Endothelial cell of umbilical vein (primary cell): ENCODE results near the gene ZNF398. TPM values are rescaled to one million over a fixed set of nuclear protein-coding genes. Genes with fewer than 3 reads are reported as not detected.

Experiments used
- BruUV-seq: library from RNA; stranded (reverse); fragments of 400-500 nt; replicated peaks from 2 replicates; lab custom pipeline; 2021; lab: Mats Ljungman, UMichigan
- CTCF ChIA-PET: fragments of 300-600, 350-600 bp; sonication (Branson Sonifier 250); formaldehyde crosslinking; loops from one replicate; lab custom pipeline; 2021; ENCODE audit warnings: antibody characterized with exemption, inconsistent platforms; lab: Charles Lee
- POLR2A ChIA-PET: fragments of 300-600, 350-600 bp; sonication (Branson Sonifier 250); formaldehyde crosslinking; loops from one replicate; lab custom pipeline; 2021; ENCODE audit warnings: antibody characterized with exemption, inconsistent platforms; lab: Charles Lee
- DNase-seq: peaks from one replicate; pipeline ENCODE4 v3.0.0-alpha.2; 2011; ENCODE audit warnings: low read depth, low spot score
- FAIRE-seq: peaks from 2 replicates; lab custom pipeline; 2011; peaks lifted over from hg19 to GRCh38; lab: Jason Lieb, UNC
- H2AFZ ChIP-seq: 2 replicates; pipeline ENCODE4 v1.6.0; 2012; ENCODE audit warnings: low read depth, low read length, control low read depth, inconsistent platforms
- H3K27ac ChIP-seq: 2 replicates; pipeline ENCODE4 v1.5.1; 2011; ENCODE audit warnings: low read depth, mild to moderate bottlenecking, control low read depth, low read length, moderate library complexity; ENCODE audit not compliant: insufficient read depth
- H3K27me3 ChIP-seq, 2 experiments: 2 replicates each; pipeline versions ENCODE4 v1.6.0 to v1.6.1; 2011; ENCODE audit warnings: low read length in 2 of 2, mixed read lengths in 1 of 2; ENCODE audit not compliant: control insufficient read depth in 2 of 2, insufficient read depth in 2 of 2
- H3K36me3 ChIP-seq, 2 experiments: 2 replicates in 1 of 2; 3 replicates in 1 of 2; pipeline ENCODE4 v1.5.1; 2011; ENCODE audit warnings: low read length in 2 of 2, mild to moderate bottlenecking in 1 of 2, moderate library complexity in 1 of 2; ENCODE audit not compliant: control insufficient read depth in 2 of 2, insufficient read depth in 2 of 2; ENCODE audit errors: extremely low read depth in 1 of 2
- H3K4me1 ChIP-seq: 3 replicates; pipeline ENCODE4 v1.5.1; 2011; ENCODE audit warnings: mild to moderate bottlenecking, low read length; ENCODE audit not compliant: control insufficient read depth, insufficient read depth; ENCODE audit errors: extremely low read depth
- H3K4me2 ChIP-seq: 2 replicates; pipeline ENCODE4 v1.6.1; 2011; ENCODE audit warnings: low read length, control low read depth, mixed read lengths; ENCODE audit not compliant: insufficient read depth
- H3K4me3 ChIP-seq, 3 experiments: fragments of 200-600 bp in 1 of 3; sonication (generic), shearing (Covaris generic) in 1 of 3; replicated peaks in 1 of 3; 2 replicates each; pipeline ENCODE4 v1.5.1; 2011 to 2016; ENCODE audit warnings: control low read depth in 3 of 3, low read length in 3 of 3, mild to moderate bottlenecking in 2 of 3, inconsistent platforms in 1 of 3, low read depth in 1 of 3, moderate library complexity in 1 of 3; ENCODE audit not compliant: insufficient read depth in 1 of 3
- H3K79me2 ChIP-seq: 2 replicates; pipeline ENCODE4 v1.6.0; 2012; ENCODE audit warnings: low read length, inconsistent platforms; ENCODE audit not compliant: control insufficient read depth, insufficient read depth
- H3K9ac ChIP-seq: replicated peaks from 2 replicates; pipeline ENCODE3; 2011; ENCODE audit warnings: low read length, control low read depth; ENCODE audit not compliant: insufficient read depth; ENCODE audit errors: extremely low read depth
- H3K9me1 ChIP-seq: replicated peaks from 3 replicates; pipeline ENCODE4 v1.6.0; 2011; ENCODE audit warnings: mild to moderate bottlenecking, low read length; ENCODE audit not compliant: control insufficient read depth, insufficient read depth; ENCODE audit errors: extremely low read depth
- H3K9me3 ChIP-seq: replicated peaks from 2 replicates; pipeline ENCODE4 v1.5.1; 2012; ENCODE audit warnings: low read length, inconsistent platforms; ENCODE audit not compliant: control insufficient read depth, insufficient read depth
- H4K20me1 ChIP-seq: replicated peaks from 2 replicates; pipeline ENCODE3; 2011; ENCODE audit warnings: mild to moderate bottlenecking, low read length; ENCODE audit not compliant: control insufficient read depth, insufficient read depth; ENCODE audit errors: extremely low read depth
- EZH2 ChIP-seq: IDR thresholded peaks from 2 replicates; pipeline ENCODE4 v1.6.1; 2012; ENCODE audit warnings: borderline replicate concordance, low read depth, mild to moderate bottlenecking, moderate library complexity, low read length, inconsistent platforms; ENCODE audit not compliant: severe bottlenecking
- FOS ChIP-seq: IDR thresholded peaks from 2 replicates; pipeline ENCODE4 v1.6.1; 2011; ENCODE audit warnings: mild to moderate bottlenecking, low read length, moderate library complexity, borderline replicate concordance; ENCODE audit not compliant: insufficient read depth
- GATA2 ChIP-seq: IDR thresholded peaks from 2 replicates; pipeline ENCODE4 v1.7.0; 2011; ENCODE audit warnings: low read depth, mild to moderate bottlenecking, moderate library complexity, mixed read lengths, low read length; ENCODE audit not compliant: insufficient read length, insufficient read depth
- JUN ChIP-seq: IDR thresholded peaks from 2 replicates; pipeline ENCODE4 v1.6.1; 2011; ENCODE audit warnings: borderline replicate concordance, low read depth; ENCODE audit not compliant: insufficient read length, insufficient read depth
- MYC ChIP-seq: IDR thresholded peaks from one replicate; pipeline ENCODE4 v1.6.1; 2011; ENCODE audit warnings: mild to moderate bottlenecking, low read depth, low read length
- POLR2A ChIP-seq: IDR thresholded peaks from 2 replicates; pipeline ENCODE4 v1.6.1; 2012; ENCODE audit warnings: low read depth, mild to moderate bottlenecking, control low read depth, low read length
- POLR2AphosphoS5 ChIP-seq: IDR thresholded peaks from 2 replicates; pipeline ENCODE4 v1.6.1; 2012; ENCODE audit warnings: low read depth, mild to moderate bottlenecking, control low read depth, low read length, moderate library complexity; ENCODE audit not compliant: insufficient read depth
- dilution Hi-C: fragments of 300-500 bp; cut with MboI; formaldehyde crosslinking; loops from one replicate; pipeline ENCODE4 v1.15.0; 2019; ENCODE audit warnings: low sequenced_read_pairs; ENCODE audit not compliant: extremely low pct_ligation_motif_present
- intact Hi-C: fragments of 100-400 bp; cut with micrococcal nuclease; formaldehyde crosslinking; loops from one replicate; pipeline ENCODE4 v1.10.0; 2022
- polyA plus RNA-seq, 4 experiments: library from polyadenylated mRNA; depleted of rRNA in 3 of 4; stranded (reverse) in 3 of 4; unstranded in 1 of 4; fragments of >200 nt; gene quantifications; 2 replicates each; pipeline versions ENCODE4 v1.2.1 to v1.2.3, GENCODE V29; 2011 to 2012; ENCODE audit warnings: missing spikeins in 1 of 4
- total RNA-seq: library from RNA; stranded (reverse); gene quantifications from 2 replicates; pipeline ENCODE4 v1.2.3, GENCODE V29; 2021
- TF ChIP-seq, protein P1 (sequence below), 2 donors: IDR thresholded peaks; 1 replicate in 1 of 2; 2 replicates in 1 of 2; pipeline ENCODE4 v1.5.1; 2011; ENCODE audit warnings: low read length in 2 of 2, mild to moderate bottlenecking in 2 of 2, moderate library complexity in 2 of 2, control low read depth in 1 of 2, inconsistent platforms in 1 of 2, low read depth in 1 of 2; ENCODE audit not compliant: insufficient read depth in 1 of 2; ENCODE audit errors: extremely low read depth in 1 of 2
- TF ChIP-seq, protein P2 (sequence below): IDR thresholded peaks from 2 replicates; pipeline ENCODE4 v1.6.1; 2011; ENCODE audit not compliant: insufficient read depth, insufficient read length

ZNF398 gene
- total and polyA plus RNA-seq, 2 donors (not counting 3 experiments of a cell fraction or from before 2014, with no cell fraction given): 7.5 to 10.6 TPM

DNA sequence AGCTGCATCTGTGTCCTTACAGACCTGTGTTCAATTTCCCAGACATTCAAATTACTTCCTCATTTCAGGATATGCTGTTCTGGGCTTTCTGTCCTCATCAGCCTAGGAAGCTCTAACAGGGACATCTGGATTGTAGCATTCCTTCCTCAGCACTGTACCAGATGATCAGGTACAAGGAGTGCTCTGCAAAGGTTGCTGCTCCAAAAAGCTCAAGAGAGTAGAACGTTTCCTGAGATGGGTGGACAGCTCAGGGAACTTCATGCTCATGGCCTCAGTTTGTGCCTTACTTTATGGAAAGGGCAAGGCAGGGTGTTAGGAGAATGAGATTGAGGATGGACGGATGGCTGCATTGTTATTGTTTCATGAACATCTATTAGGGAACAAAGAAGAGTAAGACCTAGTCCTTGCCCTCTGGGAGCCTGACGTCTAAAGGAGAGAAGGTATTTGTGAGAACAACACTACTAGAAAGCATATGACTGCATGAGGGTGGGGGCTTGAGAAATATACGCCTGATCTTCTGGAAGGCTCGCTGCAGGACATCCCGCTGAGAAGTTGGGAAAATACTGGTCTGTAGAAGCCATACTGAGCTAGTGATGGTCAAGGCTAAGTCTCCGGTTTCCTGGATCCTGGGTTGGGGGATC, 81.7 kb downstream of the ZNF398 start:
- POLR2A ChIA-PET: no interaction called here
- TF ChIP-seq JUN: no peak
- no peak for TF ChIP-seq FOS
- no peak for TF ChIP-seq GATA2
- TF ChIP-seq MYC: no peak
- TF ChIP-seq EZH2: no peak
- TF ChIP-seq, protein P1, sequence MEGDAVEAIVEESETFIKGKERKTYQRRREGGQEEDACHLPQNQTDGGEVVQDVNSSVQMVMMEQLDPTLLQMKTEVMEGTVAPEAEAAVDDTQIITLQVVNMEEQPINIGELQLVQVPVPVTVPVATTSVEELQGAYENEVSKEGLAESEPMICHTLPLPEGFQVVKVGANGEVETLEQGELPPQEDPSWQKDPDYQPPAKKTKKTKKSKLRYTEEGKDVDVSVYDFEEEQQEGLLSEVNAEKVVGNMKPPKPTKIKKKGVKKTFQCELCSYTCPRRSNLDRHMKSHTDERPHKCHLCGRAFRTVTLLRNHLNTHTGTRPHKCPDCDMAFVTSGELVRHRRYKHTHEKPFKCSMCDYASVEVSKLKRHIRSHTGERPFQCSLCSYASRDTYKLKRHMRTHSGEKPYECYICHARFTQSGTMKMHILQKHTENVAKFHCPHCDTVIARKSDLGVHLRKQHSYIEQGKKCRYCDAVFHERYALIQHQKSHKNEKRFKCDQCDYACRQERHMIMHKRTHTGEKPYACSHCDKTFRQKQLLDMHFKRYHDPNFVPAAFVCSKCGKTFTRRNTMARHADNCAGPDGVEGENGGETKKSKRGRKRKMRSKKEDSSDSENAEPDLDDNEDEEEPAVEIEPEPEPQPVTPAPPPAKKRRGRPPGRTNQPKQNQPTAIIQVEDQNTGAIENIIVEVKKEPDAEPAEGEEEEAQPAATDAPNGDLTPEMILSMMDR (IDR thresholded peaks at IDR 0.05; ENCODE audit: extremely low read depth in 1 of 2, insufficient read depth in 1 of 2, low read depth in 1 of 2, low read length in 2 of 2): no peak
- no peak for TF ChIP-seq POLR2AphosphoS5
- TF ChIP-seq, protein P2, sequence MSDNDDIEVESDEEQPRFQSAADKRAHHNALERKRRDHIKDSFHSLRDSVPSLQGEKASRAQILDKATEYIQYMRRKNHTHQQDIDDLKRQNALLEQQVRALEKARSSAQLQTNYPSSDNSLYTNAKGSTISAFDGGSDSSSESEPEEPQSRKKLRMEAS: no peak
- TF ChIP-seq POLR2A: no peak

More for the DNA sequence above, 81.7 kb downstream of the ZNF398 start:
- Histone ChIP-seq H3K36me3 (peaks cover 0 to 8% of the 10 kb centered on the region in 2 experiments), H3K9me3 (no peaks in the 10 kb centered on the region), H3K27me3 (no peaks in the 10 kb centered on the region), H3K9ac (no peak overlapping the region), H3K4me3 (no peak overlapping the region), H3K4me2 (no peak overlapping the region), H2AFZ (no peak overlapping the region), H3K4me1 (no peaks in the 10 kb centered on the region), H3K9me1 (no peaks in the 10 kb centered on the region), H3K27ac (no peak overlapping the region), H3K79me2 (no peaks in the 10 kb centered on the region), H4K20me1 (no peaks in the 10 kb centered on the region)
- dilution Hi-C loops: no loop called here
- no TSS peak for BruUV-seq
- intact Hi-C loops: loop anchor here (1.0 kb wide), 1 partner anchor 10 kb away; the partner anchor contains the start of gene ZNF212
- FAIRE-seq (no peak), DNase-seq (no peak)
- CTCF ChIA-PET: interaction anchor here (1.4 to 1.8 kb wide), 2 partner anchors 33 to 102 kb away, joined by 4 to 5 read pairs; partner anchors contain the start of genes ZNF282 and ZNF425
